ENCODE data around the gene DNAJB8.

DNAJB8 gene

DNA sequence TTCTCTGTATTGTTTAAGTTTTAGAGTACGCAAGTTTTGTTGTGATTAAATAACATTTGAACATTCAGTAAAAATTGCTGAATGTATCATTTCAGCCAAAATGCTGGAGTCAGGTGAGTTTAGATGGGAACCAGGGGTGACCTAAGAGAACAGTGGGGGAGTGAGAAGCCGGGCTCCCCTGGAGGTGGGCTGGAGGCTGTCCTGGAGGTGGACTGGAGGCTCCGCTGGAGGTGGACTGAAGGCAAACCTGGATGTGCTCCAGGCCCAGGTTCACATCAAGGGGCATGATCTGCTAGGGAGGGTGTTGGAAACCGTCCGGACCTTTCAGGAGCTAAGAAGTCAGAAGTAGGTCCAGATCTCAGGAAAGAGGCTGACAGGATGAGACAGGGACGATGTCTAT is 23.7 kb downstream of the DNAJB8 start:
- DNase-seq = no peak

DNA sequence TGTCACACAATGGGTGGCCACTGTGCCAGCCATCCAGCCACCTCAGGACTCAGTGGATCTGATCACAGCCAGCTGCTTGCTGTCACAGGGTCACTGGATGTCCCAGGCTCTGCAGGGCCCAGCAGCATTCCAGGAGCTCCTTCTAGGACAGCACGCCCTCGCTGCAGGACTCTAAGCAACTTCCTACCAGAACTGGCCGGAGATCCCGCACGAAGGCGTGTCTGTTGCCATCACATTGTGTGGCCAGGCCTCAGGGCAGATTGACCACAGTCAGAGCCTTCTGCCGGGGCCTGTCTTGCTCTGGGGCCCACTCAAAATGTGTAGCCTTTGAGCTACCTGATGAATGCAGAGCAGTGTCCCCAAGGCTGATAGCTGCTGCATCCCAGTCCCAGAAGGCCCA is 24.6 kb downstream of the DNAJB8 start:
- DNase-seq = no peak

DNA sequence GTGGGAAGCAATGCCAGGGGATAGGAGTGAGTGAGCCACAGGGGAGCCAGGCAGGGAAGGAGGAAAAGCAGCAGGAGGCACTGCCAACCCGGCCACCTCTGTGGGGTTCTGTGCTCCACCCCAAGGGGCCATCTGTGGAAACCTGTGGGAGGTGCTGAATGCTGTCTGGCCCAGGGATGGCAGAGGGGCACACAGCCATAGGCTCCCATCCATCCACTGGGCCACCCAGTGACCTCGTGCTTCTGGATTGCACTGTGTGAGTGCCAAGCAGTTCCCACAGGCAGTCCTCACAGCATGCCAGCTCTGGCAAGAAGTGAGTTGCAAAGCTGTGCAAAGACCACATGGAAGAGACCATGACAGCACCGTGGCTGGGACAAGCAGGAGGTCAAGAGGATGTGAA is 27.5 kb downstream of the DNAJB8 start:
- DNase-seq = no peak

DNA sequence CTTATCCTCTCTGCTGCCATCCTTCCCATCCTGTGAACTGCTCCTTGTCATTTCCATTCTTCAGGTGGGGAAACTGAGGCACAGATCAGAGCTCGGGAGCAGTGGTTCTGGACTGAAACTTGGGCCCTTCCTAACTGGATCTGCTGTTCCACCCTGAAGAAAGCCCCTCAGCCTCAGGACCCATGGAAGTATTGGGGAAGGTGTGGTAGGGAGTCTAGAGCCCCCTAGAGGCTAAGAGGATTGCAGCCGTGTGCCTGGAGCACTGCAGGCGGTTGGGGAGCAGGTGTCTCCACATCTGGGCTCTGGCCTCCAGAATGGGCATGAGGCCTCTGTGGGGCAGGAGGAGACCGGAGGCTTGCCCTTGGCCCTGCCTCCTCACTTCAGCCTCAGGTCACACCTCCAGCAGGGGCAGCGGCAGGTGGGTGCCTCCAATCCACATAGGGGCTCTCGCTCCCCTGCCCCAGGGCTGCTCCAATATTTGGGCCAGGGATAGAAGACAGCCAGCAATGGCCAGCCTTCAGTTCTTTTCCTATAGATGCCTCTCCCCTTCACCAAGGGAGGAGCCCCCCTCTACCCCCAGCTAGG is 28.1 kb downstream of the DNAJB8 start:
- peak in 1 of 2 donors; percentile 7 for DNase-seq

DNA sequence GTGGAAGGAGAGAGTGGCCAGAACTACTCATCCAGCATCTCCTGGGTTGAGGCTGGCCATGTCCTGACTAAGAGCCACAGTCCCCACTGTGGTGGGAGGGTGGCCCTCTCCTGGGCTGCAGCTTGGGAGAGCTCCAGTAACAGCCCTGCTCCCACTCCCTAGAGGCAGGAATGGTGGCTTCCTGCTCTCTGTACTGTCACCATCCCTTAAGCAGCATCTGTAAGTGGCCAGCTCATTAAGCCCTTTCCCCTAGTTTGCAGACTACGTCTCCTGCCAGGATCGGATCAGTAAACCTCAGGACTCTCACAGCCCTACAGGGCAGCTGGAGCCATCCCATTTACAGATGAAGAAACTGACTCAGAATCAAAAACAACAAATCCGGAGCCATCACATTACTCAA is 30.5 kb downstream of the DNAJB8 start:
- DNase-seq = no peak

DNA sequence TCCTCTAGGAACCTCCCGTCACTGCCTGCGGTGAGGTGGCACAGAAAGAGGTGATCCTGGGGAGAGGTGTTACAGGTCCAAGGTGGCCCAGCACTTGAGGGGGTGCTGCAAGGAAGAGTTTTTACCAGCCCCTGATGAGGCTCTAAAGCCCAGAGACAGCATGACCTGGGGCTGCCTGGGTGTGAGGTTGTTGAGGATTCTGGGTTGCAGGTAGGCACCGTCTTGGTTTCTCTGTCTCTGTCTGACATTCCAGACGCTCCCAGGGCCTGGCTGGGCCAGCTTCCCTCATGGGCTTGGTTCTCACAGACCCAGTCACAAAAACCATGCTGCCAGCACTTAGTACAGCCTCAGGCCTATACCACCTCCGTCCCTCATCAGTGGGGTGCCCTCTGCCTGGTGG is 31.1 kb downstream of the DNAJB8 start:
- DNase-seq = no peak

DNA sequence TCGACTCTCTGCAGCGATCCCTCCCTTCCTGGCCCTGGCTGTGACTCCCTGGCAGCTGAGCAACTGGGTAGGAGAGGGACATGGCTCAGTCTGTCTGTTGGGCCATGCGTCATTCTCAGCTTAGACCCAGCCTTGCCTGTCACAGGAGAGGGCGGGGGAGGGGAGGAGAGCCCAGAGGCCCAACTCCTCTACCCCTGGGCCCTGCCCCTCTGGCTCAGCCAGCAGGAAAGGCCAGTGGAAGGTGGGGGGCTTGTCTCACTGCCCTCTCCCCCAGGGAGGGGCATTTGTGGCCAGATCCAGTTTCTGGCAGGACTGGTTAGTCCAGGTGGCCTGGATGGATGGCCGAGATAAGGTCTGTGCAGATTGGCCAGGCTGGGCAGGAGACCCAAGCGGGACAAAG is 31.6 kb downstream of the DNAJB8 start:
- DNase-seq = no peak

DNA sequence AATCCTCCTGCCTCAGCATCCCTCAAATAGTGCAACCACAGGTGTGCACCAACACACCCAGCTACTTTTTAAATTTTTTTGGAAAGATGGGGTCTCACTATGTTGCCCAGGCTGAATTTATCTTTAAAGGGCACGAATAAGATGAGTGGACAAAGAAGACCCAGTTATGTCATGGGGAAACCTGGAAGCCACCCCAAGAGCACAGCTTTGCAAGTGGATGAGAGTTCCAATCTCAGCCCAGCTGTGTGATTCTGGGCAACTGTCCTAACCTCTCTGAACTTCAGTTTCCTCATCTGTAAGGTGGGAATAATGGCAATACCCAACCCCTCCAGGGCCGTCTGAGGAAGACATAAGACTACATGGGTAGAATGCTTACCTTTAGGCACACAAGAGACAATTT is 32.2 kb downstream of the DNAJB8 start:
- no peak for DNase-seq

DNA sequence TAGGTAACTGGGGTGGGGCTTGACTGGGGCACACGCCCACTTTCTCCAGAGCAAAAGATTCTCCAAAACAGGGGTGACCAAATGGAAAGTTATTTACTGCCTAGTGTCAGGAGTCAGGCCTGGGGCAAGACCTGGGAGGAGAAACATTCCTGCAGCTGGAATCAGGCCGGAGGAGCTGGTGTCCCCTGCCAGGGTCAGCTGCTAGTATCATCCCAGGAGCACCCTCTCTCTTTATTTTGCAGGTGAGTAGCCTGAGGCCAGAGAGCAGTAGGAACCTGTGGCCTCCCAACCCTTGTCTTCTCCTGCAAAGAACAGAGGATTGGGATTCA is 32.9 kb downstream of the DNAJB8 start:
- DNase-seq = no peak

DNA sequence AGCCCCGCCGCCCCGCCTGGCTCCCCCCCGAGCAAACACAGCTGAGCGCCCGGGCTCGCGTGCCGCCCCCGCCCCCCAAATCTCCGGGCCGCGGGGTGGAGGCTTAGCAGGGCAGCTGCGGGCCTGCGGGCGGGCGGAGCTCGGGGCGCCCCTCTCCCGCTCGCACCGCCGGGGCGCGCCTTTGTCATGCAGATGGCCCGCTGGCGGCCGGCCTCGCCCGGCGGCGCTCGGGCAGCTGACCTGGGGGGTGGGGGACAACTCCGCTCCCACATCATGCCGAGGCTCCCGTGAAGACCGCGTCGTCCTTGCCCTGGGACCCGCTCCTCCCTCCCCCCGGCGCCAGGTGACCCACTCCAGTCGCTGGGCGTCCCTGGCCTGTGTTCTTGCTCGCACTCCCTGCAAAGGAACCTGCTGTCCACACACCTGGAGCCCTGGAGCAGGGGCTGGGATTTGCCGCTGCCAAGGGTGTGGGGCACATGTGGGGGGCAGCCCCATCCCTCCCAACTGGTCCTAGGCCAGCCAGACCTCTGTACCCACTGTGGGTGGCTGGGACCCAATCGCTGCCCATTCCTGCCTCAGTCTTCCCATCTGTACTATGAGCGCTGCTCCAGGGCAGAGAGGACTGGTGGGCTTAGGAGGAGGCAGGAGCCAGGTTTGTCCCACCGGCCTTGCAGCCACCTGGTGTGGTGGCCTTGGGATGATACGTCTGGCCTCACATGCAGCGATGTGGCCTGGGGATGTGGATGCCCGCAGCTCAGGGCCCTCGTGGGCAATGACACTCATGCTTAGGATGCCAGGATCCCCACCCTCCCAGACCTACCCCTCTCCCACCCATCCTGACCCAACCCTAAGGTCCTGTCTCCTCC is 33.5 kb downstream of the DNAJB8 start:
- no peak for DNase-seq

DNA sequence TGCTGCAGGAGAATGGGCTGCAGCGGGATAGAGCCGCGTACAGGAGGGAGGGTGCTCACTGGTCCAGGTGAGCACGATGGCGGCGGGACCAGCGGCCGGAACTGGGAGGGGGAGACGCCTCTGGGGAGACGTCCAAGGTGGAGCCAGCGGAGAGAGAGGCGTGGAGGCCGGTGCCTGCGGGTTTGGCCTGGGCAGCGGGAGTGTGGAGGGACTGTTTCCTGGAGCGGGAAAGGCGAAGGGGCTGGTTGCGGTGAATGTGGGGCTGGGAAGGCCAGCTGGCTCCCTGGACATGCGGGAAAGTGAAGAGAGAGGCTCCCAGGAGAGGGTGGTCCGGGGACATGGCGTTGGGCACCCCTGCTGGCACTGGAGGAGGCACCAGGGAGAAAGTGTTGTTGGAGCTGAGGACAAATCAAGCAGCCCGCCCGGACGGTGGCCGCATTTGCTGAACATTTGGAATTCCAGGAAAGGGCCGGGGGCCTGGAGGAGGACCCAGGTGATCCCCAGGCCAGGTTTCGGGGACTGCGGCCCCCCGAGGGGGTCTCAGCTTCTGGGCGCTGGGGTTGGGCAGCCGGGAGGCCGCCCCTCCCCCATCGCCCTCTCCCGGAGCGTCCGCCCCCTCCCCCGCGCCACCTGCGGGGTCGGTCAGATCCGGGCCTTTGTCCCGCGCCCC is 34.3 kb downstream of the DNAJB8 start:
- DNase-seq = no peak

DNA sequence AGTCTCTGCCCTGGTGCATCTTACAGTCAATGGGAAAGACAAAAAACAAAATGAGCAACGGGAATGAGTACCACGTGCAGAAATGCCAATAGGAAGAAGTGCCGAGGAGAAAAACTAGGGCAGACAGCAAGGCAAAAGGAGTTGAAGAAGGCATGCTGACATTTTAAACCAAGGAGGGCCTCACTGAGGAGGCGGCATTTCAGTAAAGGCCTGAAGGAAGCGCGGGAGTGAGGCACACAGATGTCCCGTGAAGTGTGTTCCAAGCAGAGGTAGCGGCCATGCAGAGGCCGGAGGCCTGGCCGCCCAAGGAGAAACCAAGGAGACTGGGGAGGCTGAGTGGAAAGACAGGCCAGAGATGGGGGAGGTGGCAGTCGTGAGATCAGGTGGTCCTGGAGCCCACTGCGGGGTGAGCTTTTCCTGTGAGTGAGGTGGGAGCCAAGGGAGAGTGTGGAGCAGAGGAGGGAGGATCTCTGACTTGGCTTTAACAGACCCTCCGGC is 34.8 kb downstream of the DNAJB8 start:
- no peak for DNase-seq

DNA sequence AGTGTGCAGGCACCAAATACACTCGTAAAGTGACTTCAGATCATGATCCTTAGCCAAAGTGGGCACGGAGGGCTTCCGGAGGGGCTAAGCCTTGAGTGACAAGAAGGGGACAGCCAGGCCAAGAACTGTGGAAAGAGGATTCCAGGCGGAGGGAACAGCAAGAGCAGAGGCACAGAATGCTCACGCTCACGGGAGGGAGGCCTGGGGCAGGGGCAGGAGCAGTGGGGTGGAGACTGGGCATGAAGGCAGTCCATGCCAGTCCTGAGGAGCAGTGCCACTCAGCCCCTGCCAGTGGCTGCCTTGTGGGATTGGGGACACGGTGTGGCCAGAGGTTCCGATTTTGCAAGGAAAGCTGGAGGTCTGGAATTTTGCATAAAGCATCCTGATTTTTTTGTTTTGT is 36.0 kb downstream of the DNAJB8 start:
- no peak for DNase-seq

DNA sequence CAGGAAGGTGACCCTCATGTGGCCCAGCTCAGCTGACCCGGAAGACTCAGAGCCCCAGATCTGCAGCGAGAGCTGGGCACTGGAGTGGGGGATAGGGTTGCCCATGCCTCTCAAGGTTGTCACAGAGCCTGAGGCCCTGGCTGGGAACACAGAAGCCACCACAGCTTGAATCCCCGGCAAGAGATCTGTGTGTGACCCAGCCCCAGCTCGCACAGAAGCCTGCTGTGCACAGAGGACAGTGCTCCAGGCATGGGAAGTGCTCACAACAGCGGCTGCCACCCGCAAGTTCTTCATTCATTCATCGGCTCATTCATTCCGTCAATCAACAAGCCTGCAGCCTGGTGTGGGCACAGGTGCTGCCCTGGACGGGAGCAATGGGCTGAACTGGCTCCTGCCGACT is 36.4 kb downstream of the DNAJB8 start:
- DNase-seq = no peak

DNA sequence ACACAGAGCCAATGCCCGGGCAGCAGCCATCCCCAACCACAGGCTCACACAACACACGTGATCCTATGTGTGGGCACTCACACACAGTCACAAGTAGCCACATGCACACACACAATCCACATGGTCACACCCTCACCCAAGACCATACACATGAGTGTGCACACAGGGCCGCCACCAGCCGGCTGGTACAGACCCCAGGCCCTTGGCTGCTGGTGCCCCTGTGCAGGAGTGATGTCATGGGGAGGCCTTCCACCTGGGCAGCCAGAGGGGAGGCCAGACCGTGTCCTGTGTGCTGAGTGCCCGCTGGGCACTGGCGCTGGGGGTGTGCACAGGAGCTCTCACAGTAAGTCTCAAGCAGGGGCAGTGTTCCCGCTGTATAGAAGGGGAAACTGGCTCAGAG is 36.9 kb downstream of the DNAJB8 start:
- DNase-seq = no peak

DNA sequence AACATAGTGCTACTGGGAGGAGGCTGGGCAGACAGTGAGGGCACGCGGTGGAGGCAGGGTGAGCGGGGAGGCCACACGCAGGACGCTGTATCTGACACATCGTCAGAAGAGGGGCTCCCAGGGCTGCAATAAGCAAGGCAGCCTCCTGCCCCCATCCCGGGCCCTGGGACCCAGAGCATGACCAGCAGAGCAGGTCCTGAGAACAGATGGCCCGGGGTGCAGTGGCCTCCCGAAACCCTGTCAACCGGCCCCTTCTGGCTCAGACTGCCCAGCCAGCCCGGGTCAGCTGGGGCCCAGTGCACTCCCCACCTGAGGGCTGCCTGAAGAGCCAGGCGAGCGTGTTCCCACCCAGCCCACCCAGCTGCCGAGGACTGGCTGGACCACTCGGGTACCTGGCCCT is 37.4 kb downstream of the DNAJB8 start:
- DNase-seq = no peak

DNA sequence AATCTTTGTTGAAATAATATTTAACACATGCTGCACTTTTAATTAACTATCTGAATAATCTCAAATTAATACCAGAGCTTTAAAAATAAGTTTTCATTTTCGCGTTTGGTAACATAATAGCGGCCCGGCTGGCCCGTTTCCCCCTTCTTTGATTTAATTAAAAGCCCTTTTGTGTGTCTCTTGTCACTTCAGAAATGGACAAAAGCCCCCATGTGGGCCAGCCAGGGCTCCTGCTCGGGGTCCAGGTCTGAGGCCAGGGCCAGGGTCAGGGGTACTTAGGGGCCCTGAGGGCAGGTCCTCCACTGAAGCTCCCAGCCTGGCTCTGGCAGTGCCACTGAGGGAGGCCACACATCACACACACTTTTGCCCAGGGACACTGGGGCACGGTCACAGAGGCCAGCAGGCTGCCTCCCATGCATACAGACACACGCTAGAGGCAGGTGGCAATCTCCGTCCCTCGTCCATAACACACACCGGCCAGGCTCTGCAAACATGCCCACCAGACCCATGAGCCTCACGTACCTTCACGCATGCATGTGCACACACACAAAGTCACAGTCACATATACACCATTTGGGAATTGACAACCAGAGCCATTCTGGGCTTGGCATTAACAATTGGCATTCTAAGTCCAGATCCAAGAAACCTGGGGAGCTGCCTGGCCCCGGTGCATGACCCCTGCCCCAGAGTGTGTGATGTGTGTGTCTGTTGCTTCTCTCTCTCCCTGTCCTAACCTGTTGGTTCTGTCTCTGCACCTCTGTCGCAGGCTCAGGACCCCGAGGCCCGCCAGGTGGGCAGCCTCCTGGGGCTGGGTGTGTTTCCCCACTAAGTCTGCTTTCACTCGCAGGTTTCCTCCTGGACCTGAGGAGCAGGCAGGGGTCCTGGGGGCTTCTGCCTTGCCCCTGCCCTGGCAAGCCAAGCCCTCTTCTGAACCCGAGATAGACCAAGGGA is 38.5 kb downstream of the DNAJB8 start:
- no peak for DNase-seq

DNA sequence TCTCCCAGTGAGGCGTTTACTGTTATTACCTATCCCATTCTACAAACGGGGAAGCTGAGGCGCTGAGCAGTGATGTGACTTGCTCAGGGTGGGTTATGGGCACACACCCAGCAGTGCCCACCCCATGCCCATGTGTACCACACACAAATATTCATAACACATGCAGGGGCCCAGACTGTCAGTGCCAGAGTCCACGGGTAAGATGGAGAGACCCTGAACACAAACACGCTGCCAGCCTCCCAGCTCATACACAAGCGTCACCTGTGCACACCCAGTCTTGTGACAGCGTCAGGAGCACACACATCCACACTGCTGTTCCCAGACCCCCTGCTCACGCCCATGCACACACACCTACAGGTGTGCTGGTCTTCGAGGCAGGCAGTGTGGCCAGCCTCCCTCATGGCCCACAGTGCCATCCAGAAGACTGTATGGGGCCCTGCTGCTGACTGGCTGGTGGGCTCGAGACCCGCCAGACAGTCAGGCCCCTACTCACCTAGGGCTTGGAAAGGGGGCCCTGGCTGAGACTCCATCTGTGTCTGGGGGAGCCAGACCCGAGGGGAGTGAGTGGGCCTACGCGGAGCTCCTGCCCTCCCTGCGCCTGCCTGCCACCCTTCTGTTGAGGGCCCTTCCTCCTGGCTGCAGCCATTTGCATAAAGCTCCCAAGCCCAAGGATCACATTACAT is 39.4 kb downstream of the DNAJB8 start:
- DNase-seq = no peak

DNA sequence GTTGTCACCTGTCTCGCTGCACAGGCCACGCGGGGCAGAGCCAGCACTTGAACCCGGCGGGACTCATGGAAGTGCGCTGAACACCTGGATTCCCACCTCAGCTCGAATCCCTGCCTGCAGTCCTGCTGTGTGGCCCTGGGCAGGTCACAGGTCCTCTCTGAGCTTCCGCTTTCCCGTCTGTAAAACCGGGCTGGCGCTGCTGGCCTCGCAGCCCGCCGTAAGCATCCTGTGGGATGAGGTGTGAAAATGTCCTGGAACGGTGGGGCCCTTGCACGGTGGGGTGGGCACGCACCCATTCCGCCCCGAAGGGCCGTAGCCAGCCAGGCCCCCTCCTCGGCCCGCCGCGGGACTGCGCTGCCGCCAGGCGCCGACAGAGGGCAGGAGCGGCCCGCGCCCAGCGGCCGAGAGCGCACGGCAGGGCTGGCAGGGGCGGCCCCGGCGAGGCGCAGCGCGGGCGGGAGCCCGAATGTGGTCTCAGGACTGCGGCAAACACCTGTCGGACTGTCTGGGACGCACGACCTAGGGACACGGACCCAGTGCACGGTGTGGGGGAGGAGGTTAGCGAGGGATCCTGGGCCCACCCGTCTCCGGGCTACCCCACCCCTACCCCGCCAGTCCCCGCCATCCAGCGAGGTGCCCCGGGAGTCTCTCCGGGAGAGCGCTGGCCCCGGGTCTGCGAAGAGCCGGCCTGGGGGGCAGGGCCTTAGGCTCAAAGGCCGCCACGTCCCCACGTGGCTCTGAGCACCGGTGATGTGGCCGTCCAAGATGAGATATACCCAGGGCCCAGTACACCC is 40.4 kb downstream of the DNAJB8 start:
- DNase-seq = peak in 1 of 2 donors; percentile 60

DNA sequence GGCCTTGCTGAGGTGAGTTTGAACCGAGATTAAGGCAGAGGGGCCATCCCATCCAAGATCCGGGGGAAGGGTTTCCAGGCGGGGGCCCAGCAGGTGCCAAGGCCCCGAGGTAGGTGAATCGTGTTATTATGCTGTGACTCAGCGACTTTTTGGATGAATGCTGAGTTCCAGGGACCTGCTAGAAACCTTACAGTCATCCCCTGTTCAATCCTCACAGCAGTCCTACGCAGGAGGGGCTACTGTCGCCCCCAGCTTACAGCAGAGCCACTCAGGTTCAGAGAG is 40.9 kb downstream of the DNAJB8 start:
- no peak for DNase-seq

DNA sequence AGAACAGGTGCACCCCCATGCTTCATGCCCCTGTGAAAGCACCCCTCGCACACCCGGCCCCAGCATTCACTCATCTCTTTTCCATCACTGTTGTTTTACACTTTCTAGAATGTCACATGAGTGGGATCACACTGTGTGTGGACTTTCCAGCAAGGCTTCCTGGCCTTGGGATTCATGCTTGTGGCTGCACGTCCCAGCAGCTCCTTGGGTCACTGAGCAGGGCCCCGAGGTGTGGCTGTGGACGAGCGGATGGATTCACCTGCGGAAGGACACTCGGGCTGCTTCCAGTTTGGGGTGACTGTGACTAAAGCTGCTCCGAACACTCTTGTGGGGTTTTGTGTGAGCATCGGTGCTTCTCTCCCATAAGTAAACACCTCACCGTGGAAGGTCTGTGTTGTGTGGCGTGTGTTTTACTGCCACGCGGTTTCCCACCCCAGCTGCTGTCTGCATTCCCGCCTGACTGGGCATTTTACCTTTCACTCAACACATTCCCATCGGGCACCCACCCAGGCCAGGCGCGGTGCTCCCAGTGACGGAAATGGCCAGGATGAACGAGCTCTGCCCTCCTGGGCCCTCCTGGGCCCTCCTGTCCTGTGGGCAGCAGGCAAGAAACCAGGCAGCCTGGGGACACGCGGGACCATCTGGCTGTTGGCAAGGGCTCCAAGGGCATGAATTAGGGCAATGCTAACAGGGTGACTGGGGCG is 41.4 kb downstream of the DNAJB8 start:
- DNase-seq = no peak

All from inflammatory macrophage treated with lipopolysaccharide for 1 hour (primary cell).